GM21528 (cell line): Measurements from ENCODE around the gene RAB37.

Experiments
- ATAC-seq: cut with Tn5 transposase; IDR thresholded peaks from one replicate; pipeline ENCODE4 v1.9.1; 2021; ENCODE audit warnings: mild to moderate bottlenecking, moderate library complexity; ENCODE audit not compliant: unreplicated experiment, low FRiP score

The RAB37 gene, protein sequence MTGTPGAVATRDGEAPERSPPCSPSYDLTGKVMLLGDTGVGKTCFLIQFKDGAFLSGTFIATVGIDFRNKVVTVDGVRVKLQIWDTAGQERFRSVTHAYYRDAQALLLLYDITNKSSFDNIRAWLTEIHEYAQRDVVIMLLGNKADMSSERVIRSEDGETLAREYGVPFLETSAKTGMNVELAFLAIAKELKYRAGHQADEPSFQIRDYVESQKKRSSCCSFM

DNA sequence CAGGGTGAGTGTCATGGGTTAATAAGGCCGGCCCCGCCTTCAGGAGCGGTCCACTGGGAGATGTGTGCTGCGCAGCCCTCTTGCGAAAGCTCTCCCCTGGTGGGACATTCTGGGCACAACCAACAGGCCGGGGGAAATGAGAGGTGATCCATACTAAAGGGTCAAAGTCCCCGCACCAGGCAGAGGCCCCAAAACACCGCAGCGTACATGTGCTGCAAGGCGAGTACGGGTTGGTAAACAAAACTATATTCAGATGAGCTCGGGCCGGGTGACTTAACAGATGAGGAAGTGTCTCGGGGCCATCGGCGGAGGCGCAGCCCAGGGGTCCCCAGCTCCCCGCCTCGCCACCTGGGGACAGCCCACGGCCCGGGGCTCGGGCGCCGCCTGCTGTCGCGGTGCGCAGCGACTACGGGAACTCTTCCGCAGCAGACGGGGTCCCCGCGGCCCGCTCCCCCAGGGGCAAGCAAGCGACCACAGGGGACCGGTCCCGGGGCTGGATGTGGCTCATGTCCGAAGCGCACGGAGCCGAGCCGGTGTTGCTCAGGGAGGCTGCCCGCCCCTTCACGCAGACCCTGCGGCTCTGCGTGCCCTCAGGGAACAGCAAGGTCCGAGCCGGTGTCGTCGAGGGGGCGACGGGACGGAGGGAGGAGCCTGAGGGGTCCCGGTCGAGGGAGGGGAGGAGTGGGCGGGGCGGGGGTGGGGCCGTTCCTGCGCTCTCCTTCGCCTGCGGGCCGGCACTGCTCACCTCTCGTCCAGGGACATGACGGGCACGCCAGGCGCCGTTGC is at the start of gene RAB37:
Gene RAB37, plus strand, starts transcription at position 744 of the 786 bp plus-strand sequence. Its CDS starts 17 bp downstream, at position 761.
- peak; percentile 52 for ATAC-seq

DNA sequence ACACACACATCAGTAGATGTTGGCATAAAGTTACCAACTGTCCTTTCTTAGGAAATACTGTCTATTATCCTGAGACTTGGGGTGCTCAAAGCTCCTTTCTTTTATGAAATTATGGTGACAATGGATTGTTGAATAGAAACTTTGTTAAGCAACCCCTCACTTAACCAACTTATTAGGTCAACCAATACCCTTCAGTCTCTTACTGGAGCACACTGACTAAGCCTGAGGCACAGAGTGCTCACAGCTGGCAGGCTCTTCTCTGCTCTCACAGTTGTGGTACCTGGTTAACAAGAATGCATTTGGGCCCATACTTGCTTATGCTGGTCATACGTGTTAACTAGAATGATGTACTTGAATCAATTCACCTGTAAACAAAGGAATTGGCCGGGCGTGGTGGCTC is 49.2 kb upstream of the RAB37 start:
- ATAC-seq, result no peak

DNA sequence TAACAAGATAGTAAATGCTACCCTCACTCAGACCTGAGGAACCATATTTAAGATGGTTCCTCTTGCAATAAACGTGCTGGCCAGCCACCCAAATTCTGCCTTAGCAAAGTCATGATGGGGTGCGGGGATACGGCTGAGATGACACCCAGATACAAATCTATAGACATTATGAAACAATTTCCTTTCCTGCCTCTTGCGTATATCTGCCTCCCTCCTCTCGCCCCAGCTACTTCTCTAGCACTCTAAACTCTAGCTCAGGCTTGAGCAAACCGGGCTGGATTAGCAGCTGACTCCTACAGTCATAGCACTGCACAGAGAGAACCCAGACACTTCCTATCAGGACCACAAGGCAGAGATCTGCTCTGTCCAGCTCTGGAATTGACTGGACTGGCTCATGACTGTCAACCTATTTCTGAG is 46.6 kb upstream of the RAB37 start:
- no peak for ATAC-seq

DNA sequence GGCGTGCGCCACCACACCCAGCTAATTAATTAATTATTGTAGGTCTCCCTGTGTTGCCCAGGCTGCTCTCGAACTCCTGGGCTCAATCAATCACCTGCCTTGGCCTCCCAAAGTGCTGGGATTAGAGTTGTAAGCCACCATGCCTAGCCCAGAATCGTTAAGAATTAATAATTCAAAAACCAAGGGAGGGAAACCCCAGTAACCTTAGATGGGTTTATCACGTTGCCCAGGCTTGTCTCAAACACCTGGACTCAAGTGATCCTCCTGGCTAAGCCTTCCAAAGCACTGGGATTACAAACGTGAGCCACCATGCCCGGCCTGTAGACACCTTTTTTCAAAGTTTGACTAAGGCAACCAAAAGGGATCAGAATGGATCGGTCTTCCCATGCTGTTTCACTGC is 45.9 kb upstream of the RAB37 start:
- no peak for ATAC-seq

DNA sequence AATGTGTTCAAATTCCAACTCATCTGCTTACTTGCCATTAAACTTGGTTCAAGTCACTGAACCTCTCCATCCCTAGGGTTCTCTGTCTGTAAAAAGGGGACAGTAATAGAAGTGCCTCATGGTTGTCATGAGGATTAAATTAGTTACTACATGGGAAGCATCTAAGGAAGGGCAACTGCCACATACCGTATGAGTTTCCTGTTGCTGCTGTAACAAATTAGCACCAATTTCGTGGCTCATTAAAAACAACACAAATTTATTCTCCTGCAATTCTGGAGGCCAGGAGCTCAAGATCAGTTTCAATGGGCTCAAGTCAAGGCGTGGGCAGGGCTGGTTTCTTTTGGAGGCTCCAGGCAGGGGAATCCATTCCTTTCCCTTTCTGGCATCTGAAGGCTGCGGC is 43.0 kb upstream of the RAB37 start:
- no peak for ATAC-seq

DNA sequence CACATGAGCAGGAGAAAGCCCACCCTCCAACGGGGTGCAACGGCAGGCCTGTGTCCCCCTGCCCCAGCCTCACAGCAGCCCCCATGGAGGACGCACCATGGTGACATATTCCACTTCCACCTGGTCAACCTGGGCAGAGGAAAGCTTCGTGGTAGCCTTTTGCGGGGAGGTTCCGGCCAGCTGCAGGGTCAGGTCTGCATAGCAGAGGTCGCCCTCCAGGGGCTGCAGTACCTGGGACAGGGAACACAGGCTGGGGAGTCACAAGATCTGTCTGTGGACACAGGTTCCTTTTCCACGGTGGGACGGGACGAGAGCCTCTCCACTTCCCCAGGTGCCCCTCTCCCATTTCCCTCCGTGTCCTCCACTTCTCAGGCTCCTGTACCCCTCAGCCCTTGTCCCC is 41.4 kb upstream of the RAB37 start:
- ATAC-seq, result no peak

DNA sequence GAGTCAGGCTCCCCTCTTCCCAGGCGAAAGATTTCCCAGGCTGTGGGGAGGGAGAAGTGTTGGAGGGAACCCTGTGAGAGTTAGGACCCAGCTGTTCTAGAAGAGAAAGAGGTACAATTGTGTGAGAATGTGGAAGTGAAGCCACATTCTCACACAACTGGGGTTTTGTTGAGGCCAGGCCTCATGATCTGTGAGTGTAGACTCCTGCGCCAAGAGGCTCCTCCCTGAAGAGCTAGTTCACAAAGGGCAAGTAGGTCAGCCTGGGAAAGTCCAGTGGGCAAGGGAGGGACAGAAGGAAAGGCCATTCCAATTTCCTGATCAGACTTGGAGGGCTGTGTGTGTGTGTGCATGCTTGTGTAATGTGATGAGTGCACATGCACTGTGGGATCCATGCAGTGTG is 39.5 kb upstream of the RAB37 start:
- no peak for ATAC-seq

DNA sequence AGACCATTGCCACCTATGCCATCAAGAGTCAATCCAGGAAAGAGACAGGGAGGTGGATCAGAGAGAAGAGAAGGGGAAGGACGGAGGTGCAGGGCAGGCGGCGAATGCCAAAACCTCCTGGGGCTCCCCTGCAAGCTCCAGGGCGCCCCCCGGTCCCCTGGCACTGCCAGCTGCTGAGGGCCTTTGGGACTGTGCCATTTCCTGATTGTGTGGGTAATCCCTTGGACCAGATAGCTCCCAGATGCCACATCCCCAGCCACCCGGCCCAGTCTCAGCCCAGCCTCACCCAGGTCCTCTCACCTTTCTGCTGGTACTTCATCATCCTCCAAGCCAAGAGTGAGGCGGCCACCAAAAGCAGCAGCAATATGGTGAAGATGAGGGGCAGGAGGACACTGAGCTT is 39.0 kb upstream of the RAB37 start:
- ATAC-seq, result no peak

DNA sequence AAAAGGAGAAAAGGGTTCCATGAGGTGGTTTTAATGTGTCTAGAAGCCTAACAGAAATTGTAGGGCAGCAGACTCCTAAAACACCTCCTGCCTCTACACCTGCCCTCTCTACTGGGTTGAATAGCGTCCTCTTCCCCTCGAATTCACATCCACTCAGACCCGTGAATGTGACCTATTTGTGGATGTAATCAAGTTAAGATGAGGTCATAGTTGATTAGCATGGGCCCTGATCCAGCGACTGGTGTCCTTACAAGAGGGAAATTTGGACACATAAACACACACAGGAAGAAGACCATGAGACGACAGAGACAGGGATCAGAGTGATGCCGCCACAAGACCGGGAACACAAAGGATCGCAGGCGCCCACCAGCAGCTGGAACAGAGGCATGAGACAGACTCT is 37.8 kb upstream of the RAB37 start:
- ATAC-seq, result no peak

DNA sequence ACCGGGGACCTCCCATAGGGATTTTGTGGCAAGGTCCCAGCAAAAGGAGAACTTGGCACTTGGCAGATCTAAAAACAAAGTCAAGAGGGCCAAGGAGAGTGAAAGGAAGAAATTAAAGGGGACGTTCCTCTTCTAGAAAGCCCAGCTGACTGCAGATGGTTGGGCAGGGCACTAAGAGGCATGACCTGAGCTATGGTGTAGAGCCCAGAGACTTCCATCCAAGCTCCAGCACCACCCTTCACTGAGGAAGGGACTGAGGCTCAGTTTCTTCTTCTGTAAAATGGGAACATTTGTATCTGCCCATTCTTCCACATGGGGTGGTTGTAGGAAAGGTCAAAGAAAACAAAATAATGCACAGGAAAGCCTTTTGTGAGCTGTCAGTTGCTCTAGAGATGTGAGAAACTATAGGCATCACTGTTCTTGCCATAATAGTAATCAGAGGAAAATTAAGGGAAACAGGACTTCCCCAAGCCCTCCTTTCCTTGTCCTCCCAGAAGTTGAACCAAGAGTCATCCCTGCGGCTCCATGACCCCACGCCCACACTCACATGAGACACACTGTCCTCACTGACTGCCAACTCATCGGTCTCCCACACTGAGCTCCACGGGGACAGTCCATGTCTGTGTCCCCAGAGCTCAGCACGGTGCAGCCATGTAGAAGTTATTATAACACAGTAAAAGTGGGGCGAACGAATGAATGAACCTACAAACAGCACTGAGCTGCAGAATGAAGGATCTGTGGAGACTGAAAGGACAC is 34.8 kb upstream of the RAB37 start:
- no peak for ATAC-seq

DNA sequence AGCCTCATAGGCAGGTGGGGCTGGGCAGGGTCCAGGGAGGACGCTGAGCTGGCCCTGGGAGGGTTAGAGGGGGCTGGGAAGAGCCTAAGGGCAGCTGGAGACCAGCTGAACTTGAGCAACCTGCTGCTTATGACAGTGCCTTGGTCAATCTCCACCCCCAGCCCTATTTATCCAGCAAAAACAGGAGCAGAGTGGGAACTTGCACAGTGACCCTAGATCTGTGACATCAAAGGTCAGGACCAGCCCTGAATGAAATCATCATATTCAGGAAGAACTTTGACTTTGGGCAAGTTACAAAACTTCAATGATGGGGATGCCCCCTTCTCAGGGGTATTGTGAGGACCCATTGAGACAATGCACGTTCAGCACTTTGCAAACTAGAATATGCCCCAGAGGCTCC is 33.7 kb upstream of the RAB37 start:
- no peak for ATAC-seq

DNA sequence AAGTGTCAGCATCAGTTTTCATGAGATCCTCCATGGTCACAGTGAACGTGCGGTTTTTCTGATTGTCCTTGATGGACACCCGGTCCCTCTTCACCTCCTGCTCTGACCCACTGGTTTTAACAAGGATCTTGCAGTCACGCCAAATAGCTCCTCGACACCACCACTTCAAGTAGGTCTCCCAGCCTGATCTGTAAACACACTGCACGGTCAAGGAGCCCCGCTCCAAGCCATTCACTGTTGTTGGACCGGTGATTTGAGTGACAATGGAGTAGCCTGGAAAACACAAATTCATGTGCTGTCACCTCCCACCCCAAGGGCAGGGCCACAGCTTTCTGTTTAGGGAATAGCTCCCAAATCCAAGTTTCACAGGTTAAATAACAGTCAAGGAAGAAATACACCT is 32.5 kb upstream of the RAB37 start:
- no peak for ATAC-seq

DNA sequence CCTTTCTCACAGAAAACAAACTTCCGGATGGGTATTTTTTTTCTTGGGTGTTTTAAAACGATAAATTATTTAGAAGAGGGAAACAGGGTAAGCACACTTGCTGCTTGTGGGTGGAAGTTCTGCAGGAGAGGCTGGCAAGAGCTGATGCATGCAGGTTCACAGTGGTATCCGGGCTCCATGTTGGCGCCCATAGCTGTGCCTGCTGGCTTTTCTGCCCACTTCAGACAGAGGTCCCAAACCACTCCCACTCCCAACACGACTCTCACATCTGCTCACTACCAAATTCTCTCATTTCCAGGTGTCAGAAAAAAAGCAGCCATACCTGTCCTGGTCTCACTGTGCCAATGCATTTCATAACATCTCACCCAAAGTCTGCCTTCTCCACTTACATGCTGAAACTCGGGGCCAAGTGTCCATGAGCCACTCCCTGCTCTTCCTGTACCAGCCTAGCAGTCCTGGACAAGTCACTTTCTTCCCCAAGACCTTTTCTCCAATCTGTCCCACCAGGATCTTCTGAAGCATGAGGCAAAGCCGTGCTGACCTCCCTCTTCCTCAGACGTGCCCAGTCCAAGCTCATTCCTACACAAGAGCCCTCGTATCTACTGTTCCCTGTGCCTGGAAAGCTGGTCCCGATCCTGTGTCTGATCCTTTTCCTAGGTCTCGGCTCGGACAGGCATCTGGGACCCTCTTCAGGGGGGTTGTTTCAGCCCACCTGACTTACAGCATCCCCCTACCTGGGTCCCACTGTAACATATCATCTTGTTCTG is 25.8 kb upstream of the RAB37 start:
- ATAC-seq, result no peak

DNA sequence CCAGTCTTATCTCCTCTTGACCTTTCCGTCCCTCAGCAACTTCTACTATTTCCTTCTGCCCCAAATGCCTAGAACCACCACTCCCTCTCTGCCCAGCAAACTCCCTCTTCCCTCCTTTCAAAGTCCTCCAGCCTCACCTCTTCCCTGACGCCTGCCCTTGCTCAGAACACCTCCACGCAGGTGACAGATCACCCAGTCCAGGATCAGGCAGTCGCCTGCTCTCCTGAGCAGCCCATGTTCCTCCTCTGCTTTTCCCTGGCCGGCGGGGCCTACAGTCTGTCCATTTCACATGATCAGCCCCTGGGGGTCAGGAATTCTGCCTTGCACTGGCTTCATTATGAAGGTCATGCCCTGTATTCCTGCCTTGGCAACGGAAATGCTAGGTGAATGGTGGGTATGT is 24.8 kb upstream of the RAB37 start:
- ATAC-seq, result no peak

DNA sequence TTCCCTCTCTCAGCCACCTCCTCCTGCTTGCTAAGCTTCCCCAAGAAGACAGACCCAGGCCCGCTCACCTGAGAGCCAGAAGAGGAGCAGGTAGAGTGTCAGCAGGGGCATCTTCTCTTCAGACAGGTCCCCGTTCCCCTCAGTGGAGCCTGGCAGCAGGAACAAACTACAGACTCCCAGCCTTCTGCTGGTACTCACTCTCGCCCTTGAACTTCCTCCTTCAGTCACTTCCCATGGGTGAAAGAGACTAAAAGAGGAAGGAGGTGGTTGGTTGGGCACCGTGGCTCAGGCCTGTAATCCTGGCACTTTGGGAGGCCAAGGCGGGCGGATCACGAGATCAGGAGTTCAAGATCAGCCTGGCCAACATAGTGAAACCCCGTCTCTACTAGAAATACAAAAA is 24.3 kb upstream of the RAB37 start, which contains the start of gene CD300LF:
Gene CD300LF, minus strand, starts transcription at position 168 of the 400 bp plus-strand sequence. Its CDS starts 57 bp downstream, at position 111.
- no peak for ATAC-seq

DNA sequence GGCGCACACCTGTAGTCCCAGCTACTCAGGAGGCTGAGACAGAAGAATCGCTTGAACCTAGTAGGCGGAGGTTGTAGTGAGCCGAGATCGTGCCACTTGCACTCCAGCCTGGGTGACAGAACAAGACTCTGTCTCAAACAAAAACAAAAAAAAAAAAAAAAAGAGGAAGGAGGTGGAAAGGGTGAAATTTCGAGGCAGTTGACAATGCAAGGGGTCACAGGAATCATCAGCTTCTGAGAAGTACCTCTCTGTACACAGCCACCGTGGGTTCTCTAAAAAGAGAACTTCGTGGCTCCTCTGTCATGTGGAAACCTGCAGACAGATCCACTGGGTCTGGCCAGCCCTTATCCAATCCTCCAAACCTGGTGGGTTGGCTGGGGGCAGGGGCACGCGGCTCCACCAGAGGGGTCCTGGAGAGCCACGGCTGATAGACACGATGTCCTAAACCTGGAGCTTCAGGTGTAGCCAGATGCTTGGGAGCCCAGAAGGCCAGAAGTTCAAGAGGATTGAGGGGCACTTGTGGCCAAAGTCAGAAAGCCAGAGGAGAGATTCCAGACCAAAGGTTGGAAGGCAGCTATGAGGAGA is 23.8 kb upstream of the RAB37 start:
- ATAC-seq, result no peak

DNA sequence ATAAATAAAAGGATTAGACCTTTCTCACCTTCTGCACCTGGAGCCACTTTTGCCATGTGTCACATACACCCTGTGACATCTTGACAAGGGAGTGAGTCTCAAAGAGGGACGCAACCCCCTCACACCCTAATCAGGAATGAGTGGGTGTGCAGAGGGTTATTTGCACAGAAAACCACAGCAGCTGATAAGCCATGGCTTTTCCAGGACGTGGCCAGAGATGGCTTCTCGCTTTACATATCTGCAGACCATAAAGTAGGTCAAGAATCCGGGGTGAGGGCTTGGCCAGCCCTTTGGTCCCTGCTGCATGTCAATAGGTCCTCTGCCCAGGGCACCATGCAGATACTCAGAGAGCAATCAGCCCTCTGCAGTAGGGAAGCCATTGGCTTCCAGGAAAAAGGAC is 21.9 kb upstream of the RAB37 start:
- ATAC-seq, result no peak

DNA sequence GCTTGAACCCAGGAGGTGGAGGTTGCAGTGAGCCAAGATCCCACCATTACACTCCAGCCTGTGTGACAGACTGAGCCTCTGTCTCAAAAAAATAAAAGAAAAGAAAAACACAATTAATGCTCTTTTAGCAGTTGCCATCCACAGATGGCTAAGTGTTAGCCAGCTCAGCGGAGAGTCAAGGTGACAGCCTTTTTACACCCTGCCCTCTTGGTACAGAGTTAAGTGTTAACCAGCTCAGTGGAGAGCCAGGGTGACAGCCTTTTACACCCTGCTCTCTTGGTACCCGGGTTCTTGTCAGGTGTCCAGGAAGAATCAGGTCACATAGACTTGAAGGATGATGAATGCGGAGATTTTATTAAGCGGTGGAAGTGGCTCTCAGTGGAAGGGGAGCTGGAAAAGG is 16.6 kb upstream of the RAB37 start:
- no peak for ATAC-seq

DNA sequence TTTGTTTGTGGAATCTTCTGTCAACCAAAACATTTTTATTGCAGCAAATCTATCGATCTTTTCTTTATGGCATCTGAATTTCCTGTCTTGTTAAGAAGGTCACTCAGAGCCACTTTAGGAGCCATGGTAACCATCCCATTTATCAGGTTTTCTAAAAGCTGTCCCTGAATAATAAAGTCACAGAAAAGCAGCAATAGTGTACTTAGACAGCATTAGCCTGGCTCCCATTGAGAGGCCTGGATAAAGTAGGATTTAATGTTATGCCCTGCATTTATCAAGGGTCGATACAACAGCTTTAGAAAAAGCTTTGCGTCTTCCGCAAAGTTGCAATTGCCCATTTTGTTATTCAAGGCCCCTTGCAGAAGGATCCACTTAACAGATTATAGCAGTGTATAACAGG is 14.3 kb upstream of the RAB37 start:
- no peak for ATAC-seq

DNA sequence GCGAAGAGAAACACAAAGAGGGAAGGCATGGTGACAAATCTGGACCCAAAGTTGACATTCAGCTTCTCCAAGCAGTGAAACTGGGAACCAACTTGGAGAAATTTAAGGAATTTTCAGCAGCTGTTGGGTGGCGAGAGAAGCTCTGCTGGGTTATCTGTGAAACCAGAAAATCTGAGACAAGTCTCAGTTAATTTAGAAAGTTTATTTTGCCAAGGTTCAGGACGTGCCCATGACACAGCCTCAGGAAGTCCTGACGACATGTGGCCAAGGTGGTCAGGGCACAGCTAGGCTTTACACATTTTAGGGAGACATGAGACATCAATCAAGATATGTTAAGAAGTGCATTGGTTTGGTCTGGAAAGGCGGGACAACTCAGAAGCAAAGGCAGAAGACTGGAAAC is 13.2 kb upstream of the RAB37 start:
- ATAC-seq, result no peak
